ENCODE results near the gene FGF12.

DNA sequence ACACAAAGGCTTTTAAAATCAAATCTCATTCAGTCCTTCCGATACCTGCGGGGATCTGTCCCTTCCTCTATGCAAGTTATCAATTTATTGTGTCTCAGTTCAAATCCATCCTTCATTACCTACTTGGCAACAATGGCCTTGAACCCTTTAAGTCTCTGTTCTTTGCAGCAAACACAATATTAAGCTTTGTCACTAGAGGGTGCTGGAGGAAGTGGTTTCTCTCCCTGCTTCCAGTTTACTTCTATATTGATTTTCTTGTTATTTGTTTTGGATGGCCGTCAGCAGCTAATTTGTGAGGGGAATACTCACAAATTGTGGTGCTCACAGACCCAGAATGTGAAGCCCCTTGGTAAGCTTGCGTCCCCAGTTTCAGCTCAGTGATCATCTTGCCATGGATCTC lies 278.3 kb downstream of the FGF12 start:
- TF ChIP-seq PPARA (CRISPR knock-in tag; IDR thresholded peaks at IDR 0.05; ENCODE audit: borderline replicate concordance) = no peak
- TF ChIP-seq ZFP3 (CRISPR knock-in tag; IDR thresholded peaks at IDR 0.05) = no peak
- TF ChIP-seq ESRRG (CRISPR knock-in tag; IDR thresholded peaks at IDR 0.05) = no peak
- no peak for TF ChIP-seq RARB (CRISPR knock-in tag; IDR thresholded peaks at IDR 0.05)
- no peak for TF ChIP-seq TOX (CRISPR knock-in tag; IDR thresholded peaks at IDR 0.05; ENCODE audit: borderline replicate concordance)
- TF ChIP-seq, protein P1, sequence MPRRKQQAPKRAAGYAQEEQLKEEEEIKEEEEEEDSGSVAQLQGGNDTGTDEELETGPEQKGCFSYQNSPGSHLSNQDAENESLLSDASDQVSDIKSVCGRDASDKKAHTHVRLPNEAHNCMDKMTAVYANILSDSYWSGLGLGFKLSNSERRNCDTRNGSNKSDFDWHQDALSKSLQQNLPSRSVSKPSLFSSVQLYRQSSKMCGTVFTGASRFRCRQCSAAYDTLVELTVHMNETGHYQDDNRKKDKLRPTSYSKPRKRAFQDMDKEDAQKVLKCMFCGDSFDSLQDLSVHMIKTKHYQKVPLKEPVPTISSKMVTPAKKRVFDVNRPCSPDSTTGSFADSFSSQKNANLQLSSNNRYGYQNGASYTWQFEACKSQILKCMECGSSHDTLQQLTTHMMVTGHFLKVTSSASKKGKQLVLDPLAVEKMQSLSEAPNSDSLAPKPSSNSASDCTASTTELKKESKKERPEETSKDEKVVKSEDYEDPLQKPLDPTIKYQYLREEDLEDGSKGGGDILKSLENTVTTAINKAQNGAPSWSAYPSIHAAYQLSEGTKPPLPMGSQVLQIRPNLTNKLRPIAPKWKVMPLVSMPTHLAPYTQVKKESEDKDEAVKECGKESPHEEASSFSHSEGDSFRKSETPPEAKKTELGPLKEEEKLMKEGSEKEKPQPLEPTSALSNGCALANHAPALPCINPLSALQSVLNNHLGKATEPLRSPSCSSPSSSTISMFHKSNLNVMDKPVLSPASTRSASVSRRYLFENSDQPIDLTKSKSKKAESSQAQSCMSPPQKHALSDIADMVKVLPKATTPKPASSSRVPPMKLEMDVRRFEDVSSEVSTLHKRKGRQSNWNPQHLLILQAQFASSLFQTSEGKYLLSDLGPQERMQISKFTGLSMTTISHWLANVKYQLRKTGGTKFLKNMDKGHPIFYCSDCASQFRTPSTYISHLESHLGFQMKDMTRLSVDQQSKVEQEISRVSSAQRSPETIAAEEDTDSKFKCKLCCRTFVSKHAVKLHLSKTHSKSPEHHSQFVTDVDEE (CRISPR knock-in tag; IDR thresholded peaks at IDR 0.05) = no peak
- TF ChIP-seq BACH2 (CRISPR knock-in tag; IDR thresholded peaks at IDR 0.05; ENCODE audit: borderline replicate concordance) = no peak
